ENCODE data around the gene DLGAP1.

DNA sequence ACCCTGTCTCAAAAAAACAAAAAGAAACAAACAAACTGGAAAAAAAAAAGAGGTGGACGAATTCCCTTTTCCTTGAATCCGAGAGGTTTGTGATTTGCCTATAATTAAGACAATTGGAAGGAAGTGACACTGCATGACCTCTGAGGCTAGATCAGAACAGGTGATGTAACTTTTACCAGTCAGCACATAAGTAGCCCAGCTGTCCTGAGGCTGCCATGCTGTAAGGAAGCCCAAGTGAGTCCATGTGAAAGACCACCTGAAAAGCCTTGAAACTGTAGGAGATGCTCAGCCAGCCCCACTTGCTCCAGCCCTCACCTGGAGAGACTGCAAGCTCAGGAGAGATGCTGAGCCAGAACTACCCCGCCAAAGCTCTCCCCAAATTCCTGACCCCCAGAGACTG, 838.4 kb downstream of the DLGAP1 start:
- TF ChIP-seq, protein P1, sequence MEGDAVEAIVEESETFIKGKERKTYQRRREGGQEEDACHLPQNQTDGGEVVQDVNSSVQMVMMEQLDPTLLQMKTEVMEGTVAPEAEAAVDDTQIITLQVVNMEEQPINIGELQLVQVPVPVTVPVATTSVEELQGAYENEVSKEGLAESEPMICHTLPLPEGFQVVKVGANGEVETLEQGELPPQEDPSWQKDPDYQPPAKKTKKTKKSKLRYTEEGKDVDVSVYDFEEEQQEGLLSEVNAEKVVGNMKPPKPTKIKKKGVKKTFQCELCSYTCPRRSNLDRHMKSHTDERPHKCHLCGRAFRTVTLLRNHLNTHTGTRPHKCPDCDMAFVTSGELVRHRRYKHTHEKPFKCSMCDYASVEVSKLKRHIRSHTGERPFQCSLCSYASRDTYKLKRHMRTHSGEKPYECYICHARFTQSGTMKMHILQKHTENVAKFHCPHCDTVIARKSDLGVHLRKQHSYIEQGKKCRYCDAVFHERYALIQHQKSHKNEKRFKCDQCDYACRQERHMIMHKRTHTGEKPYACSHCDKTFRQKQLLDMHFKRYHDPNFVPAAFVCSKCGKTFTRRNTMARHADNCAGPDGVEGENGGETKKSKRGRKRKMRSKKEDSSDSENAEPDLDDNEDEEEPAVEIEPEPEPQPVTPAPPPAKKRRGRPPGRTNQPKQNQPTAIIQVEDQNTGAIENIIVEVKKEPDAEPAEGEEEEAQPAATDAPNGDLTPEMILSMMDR (IDR thresholded peaks at IDR 0.05): no peak
- TF ChIP-seq ZFX (IDR thresholded peaks at IDR 0.05; ENCODE audit: borderline replicate concordance): no peak
